KMS-11 (cell line): Measurements from ENCODE around the gene NRXN3.

Source experiments
- H2AFZ ChIP-seq: fragments of 200-600 bp; sonication (generic); 2 replicates; pipeline ENCODE4 v1.6.1; 2016; ENCODE audit warnings: antibody characterized with exemption, mixed run types, low read depth
- H3K27ac ChIP-seq: fragments of 200-600 bp; sonication (generic); 2 replicates; pipeline ENCODE4 v1.6.1; 2016; ENCODE audit warnings: mild to moderate bottlenecking, mixed run types
- H3K27me3 ChIP-seq: fragments of 200-600 bp; sonication (generic); 2 replicates; pipeline ENCODE4 v1.6.1; 2017; ENCODE audit warnings: mild to moderate bottlenecking, low read depth, mixed run types, moderate library complexity; ENCODE audit not compliant: insufficient read depth
- H3K36me3 ChIP-seq: fragments of 200-600 bp; sonication (generic); 2 replicates; pipeline ENCODE4 v1.6.1; 2017; ENCODE audit warnings: mild to moderate bottlenecking, mixed run types; ENCODE audit not compliant: insufficient read depth
- H3K4me1 ChIP-seq: fragments of 200-600 bp; sonication (generic); 2 replicates; pipeline ENCODE4 v1.6.1; 2016; ENCODE audit warnings: mild to moderate bottlenecking, low read depth, mixed run types; ENCODE audit not compliant: poor library complexity, severe bottlenecking
- H3K4me2 ChIP-seq: fragments of 200-600 bp; sonication (generic); 2 replicates; pipeline ENCODE4 v1.7.0; 2016; ENCODE audit warnings: mild to moderate bottlenecking, mixed run types
- H3K4me3 ChIP-seq: fragments of 200-600 bp; sonication (generic); IDR thresholded peaks from 2 replicates; pipeline ENCODE4 v1.6.1; 2017; ENCODE audit warnings: low read depth, low read length, mixed read lengths; ENCODE audit not compliant: insufficient read depth
- H3K79me2 ChIP-seq: fragments of 200-600 bp; sonication (generic); 2 replicates; pipeline ENCODE4 v1.6.1; 2016; ENCODE audit warnings: low read depth, mixed run types; ENCODE audit not compliant: insufficient read depth
- H3K9ac ChIP-seq: fragments of 200-600 bp; sonication (generic); 2 replicates; pipeline ENCODE4 v1.6.1; 2016; ENCODE audit warnings: mild to moderate bottlenecking, mixed run types
- H4K20me1 ChIP-seq: fragments of 200-600 bp; sonication (generic); 2 replicates; pipeline ENCODE4 v1.6.1; 2016; ENCODE audit warnings: mild to moderate bottlenecking, mixed run types; ENCODE audit not compliant: insufficient read depth
- TF ChIP-seq, protein P1 (sequence below): fragments of 200-600 bp; sonication (generic); conservative IDR thresholded peaks from 2 replicates; pipeline ENCODE4 v1.6.1; 2017; ENCODE audit warnings: low read depth, mild to moderate bottlenecking, antibody characterized with exemption, low read length, moderate library complexity, mixed read lengths

NRXN3 gene

DNA sequence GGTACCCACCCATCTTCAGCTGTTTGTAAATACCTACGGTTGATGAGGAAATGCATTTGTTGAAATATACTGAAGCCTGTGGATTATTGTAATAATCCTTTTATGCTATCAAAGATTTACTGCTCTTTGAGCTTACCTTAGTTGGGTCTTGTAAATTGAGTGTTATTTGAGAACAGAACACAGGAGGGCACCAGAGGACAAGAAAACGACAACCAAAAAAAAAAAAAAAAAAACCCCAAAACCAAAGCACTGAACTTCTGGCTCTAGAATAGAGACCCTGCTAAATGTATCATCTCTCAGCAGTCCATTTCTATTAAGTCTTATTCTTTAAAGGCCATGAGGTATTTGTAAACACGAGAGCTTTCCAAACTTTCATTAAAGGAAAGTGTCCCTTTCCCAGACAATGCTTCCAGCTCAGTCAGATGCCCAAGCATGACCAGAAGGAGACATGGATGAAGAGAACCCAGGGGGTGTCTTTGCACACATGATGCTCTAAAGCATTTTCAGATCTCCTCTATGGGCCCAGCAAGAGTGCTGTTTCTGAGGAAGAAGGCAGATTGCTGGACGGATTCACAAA lies 763.9 kb downstream of the NRXN3 start:
- H3K4me3 ChIP-seq = no peak overlapping the region
- H3K4me1 ChIP-seq = no peaks in the 10 kb centered on the region
- H4K20me1 ChIP-seq = no peaks in the 10 kb centered on the region
- H2AFZ ChIP-seq = no peak overlapping the region
- no peak overlapping the region for H3K4me2 ChIP-seq
- H3K79me2 ChIP-seq = no peaks in the 10 kb centered on the region
- TF ChIP-seq, protein P1, sequence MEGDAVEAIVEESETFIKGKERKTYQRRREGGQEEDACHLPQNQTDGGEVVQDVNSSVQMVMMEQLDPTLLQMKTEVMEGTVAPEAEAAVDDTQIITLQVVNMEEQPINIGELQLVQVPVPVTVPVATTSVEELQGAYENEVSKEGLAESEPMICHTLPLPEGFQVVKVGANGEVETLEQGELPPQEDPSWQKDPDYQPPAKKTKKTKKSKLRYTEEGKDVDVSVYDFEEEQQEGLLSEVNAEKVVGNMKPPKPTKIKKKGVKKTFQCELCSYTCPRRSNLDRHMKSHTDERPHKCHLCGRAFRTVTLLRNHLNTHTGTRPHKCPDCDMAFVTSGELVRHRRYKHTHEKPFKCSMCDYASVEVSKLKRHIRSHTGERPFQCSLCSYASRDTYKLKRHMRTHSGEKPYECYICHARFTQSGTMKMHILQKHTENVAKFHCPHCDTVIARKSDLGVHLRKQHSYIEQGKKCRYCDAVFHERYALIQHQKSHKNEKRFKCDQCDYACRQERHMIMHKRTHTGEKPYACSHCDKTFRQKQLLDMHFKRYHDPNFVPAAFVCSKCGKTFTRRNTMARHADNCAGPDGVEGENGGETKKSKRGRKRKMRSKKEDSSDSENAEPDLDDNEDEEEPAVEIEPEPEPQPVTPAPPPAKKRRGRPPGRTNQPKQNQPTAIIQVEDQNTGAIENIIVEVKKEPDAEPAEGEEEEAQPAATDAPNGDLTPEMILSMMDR = peak; percentile 75
- H3K36me3 ChIP-seq = no peaks in the 10 kb centered on the region; the same call in 1 of the 2 replicates
- no peaks in the 10 kb centered on the region for H3K27me3 ChIP-seq
- no peak overlapping the region for H3K27ac ChIP-seq
- no peak overlapping the region for H3K9ac ChIP-seq

DNA sequence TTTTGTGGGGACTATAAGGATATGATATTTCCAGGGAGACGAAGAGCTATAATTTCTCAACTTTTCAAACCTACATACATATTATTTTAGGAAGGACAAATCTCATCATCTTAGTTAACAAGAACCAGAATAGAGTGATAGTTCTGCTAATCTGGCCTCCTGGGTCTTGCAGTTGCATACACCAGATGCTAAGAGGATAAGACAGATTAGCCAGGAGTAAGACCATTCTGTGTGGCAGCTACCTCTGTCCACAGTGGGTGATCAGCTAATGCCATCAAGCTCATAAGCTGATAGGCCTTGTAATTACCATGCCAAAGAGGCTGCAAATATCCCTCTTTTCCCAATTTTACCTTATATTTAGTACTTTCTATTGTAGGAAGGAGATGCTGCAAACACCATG lies 776.8 kb downstream of the NRXN3 start:
- no peak overlapping the region for H3K4me3 ChIP-seq
- TF ChIP-seq, protein P1 = no peak
- no peak overlapping the region for H3K27ac ChIP-seq
- H3K79me2 ChIP-seq = no peaks in the 10 kb centered on the region
- no peaks in the 10 kb centered on the region for H3K36me3 ChIP-seq
- no peaks in the 10 kb centered on the region for H3K4me1 ChIP-seq
- H3K27me3 ChIP-seq = no peaks in the 10 kb centered on the region
- H3K9ac ChIP-seq = no peak overlapping the region
- no peak overlapping the region for H3K4me2 ChIP-seq
- H4K20me1 ChIP-seq = no peaks in the 10 kb centered on the region
- H2AFZ ChIP-seq = no peak overlapping the region

DNA sequence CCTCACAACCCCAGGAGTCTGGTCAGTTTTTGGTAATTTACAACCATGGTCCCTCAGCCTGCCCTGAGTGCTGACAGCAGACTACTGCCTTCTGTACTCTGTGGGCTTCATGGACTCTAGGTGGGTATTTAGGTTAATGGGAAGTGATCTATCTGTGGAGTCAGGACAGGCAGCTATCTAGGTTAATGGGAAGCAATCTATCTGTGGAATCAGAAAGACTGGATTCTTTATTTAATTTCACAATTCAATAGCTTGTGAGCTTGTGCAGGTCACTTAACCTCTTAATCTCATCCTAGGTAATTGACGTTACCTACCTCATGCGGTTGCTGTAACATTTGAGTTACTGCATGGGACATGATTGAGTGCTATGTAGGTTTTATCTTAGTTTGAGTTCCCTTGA lies 777.5 kb downstream of the NRXN3 start:
- Histone ChIP-seq H3K27me3 (no peaks in the 10 kb centered on the region), H3K4me3 (no peak overlapping the region), H3K4me1 (no peaks in the 10 kb centered on the region), H4K20me1 (no peaks in the 10 kb centered on the region), H3K79me2 (no peaks in the 10 kb centered on the region), H2AFZ (no peak overlapping the region), H3K36me3 (no peaks in the 10 kb centered on the region), H3K27ac (no peak overlapping the region), H3K9ac (no peak overlapping the region), H3K4me2 (no peak overlapping the region)
- TF ChIP-seq, protein P1 = no peak

DNA sequence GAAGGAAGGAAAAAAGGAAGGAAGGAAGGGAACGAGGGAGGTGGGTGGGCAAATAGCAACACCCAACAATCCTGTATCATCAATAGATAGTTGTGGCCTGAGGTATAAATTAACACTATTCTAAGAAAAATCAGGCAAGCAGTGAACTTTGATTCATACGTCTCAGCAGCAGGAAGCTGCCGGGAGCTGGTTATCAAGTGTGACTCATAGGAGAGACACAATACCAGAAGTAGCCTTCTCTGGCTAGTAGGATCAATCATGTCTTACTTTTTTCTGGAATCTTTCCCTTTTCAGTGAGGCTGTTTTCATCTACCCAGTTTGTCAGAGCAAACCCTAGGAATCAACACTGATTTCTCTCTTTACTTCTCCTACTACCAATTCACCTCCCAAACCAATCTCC lies 780.5 kb downstream of the NRXN3 start:
- no peaks in the 10 kb centered on the region for H3K79me2 ChIP-seq
- no peak overlapping the region for H3K4me3 ChIP-seq
- no peaks in the 10 kb centered on the region for H3K4me1 ChIP-seq
- no peak overlapping the region for H2AFZ ChIP-seq
- H3K9ac ChIP-seq = no peak overlapping the region
- no peak overlapping the region for H3K4me2 ChIP-seq
- TF ChIP-seq, protein P1 = no peak
- H3K36me3 ChIP-seq = no peaks in the 10 kb centered on the region
- H3K27me3 ChIP-seq = no peaks in the 10 kb centered on the region
- H4K20me1 ChIP-seq = no peaks in the 10 kb centered on the region
- no peak overlapping the region for H3K27ac ChIP-seq
